HEK293T (cell line): Measurements from ENCODE around the gene NUP37.

Source experiments
- CTCF ChIA-PET: fragments of 350-600 bp; formaldehyde crosslinking; extraction: SDS; loops from one replicate; lab custom pipeline; 2021; ENCODE audit warnings: antibody characterized with exemption, inconsistent platforms; lab: Yijun Ruan, JAX
- POLR2A ChIA-PET: fragments of 350-600 bp; formaldehyde crosslinking; extraction: SDS; loops from one replicate; lab custom pipeline; 2020; ENCODE audit warnings: antibody characterized with exemption, inconsistent platforms; lab: Yijun Ruan, JAX
- DNase-seq: peaks from one replicate; pipeline ENCODE4 v3.0.0; 2012; ENCODE audit warnings: mixed read lengths; ENCODE audit errors: extremely low spot score
- ARNT ChIP-seq: fragments of 450-650 bp; IDR thresholded peaks from 2 replicates; pipeline ENCODE4 v1.6.1; 2017; ENCODE audit warnings: mild to moderate bottlenecking
- BHLHE40 ChIP-seq: fragments of 450-650 bp; IDR thresholded peaks from 2 replicates; pipeline ENCODE4 v1.6.1; 2016; ENCODE audit warnings: mild to moderate bottlenecking, moderate library complexity, borderline replicate concordance
- CTBP1 ChIP-seq: fragments of 450-650 bp; IDR thresholded peaks from 2 replicates; pipeline ENCODE4 v1.6.1; 2016; ENCODE audit warnings: borderline replicate concordance
- ELF4 ChIP-seq: fragments of 450-650 bp; IDR thresholded peaks from 2 replicates; pipeline ENCODE4 v1.6.1; 2017; ENCODE audit warnings: antibody characterized with exemption
- FOXA1 ChIP-seq: fragments of 450-650 bp; IDR thresholded peaks from 2 replicates; pipeline ENCODE4 v1.6.1; 2016; ENCODE audit warnings: mild to moderate bottlenecking
- FOXK2 ChIP-seq: fragments of 450-650 bp; IDR thresholded peaks from 2 replicates; pipeline ENCODE4 v1.6.1; 2016; ENCODE audit warnings: mild to moderate bottlenecking
- FOXM1 ChIP-seq: fragments of 450-650 bp; IDR thresholded peaks from 2 replicates; pipeline ENCODE4 v1.6.1; 2017; ENCODE audit warnings: mild to moderate bottlenecking, borderline replicate concordance
- HDGF ChIP-seq: fragments of 450-650 bp; IDR thresholded peaks from 2 replicates; pipeline ENCODE4 v1.6.1; 2017; ENCODE audit warnings: antibody characterized with exemption, borderline replicate concordance
- L3MBTL2 ChIP-seq: fragments of 450-650 bp; conservative IDR thresholded peaks from 2 replicates; pipeline ENCODE4 v1.6.1; 2016; ENCODE audit warnings: mild to moderate bottlenecking
- LEF1 ChIP-seq: fragments of 450-650 bp; IDR thresholded peaks from 2 replicates; pipeline ENCODE4 v1.6.1; 2017; ENCODE audit warnings: mild to moderate bottlenecking, borderline replicate concordance
- NFRKB ChIP-seq: fragments of 450-650 bp; IDR thresholded peaks from 2 replicates; pipeline ENCODE4 v1.6.1; 2016; ENCODE audit warnings: mild to moderate bottlenecking, moderate library complexity
- SP1 ChIP-seq: fragments of 450-650 bp; IDR thresholded peaks from 2 replicates; pipeline ENCODE4 v1.6.1; 2017
- SUZ12 ChIP-seq: fragments of 450-650 bp; IDR thresholded peaks from 2 replicates; pipeline ENCODE4 v1.6.1; 2016; ENCODE audit warnings: mild to moderate bottlenecking
- TARDBP ChIP-seq: fragments of 450-650 bp; IDR thresholded peaks from 2 replicates; pipeline ENCODE4 v1.6.1; 2016
- ZNF384 ChIP-seq: fragments of 450-650 bp; IDR thresholded peaks from 2 replicates; pipeline ENCODE4 v1.6.1; 2016
- TF ChIP-seq, protein P1 (sequence below): fragments of 450-650 bp; IDR thresholded peaks from 2 replicates; pipeline ENCODE4 v1.6.1; 2016

Gene NUP37

GRCh38 chr12:102029141-102029540, 90.8 kb downstream of the NUP37 start:
- ChIA-PET CTCF (no interaction called here), POLR2A (no interaction called here)
- DNase-seq: no peak
- no peak for TF ChIP-seq HDGF
- TF ChIP-seq FOXA1: no peak
- TF ChIP-seq SUZ12: no peak
- TF ChIP-seq SP1: no peak
- no peak for TF ChIP-seq NFRKB
- TF ChIP-seq, protein P1, sequence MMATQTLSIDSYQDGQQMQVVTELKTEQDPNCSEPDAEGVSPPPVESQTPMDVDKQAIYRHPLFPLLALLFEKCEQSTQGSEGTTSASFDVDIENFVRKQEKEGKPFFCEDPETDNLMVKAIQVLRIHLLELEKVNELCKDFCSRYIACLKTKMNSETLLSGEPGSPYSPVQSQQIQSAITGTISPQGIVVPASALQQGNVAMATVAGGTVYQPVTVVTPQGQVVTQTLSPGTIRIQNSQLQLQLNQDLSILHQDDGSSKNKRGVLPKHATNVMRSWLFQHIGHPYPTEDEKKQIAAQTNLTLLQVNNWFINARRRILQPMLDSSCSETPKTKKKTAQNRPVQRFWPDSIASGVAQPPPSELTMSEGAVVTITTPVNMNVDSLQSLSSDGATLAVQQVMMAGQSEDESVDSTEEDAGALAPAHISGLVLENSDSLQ: no peak
- no peak for TF ChIP-seq LEF1
- no peak for TF ChIP-seq CTBP1
- no peak for TF ChIP-seq TARDBP
- TF ChIP-seq ZNF384: no peak
- no peak for TF ChIP-seq BHLHE40
- TF ChIP-seq ARNT: no peak
- TF ChIP-seq ELF4: no peak
- TF ChIP-seq FOXK2: no peak
- TF ChIP-seq L3MBTL2: no peak
- no peak for TF ChIP-seq FOXM1

GRCh38 chr12:102026728-102027127, 93.2 kb downstream of the NUP37 start:
- no peak for DNase-seq
- TF ChIP-seq NFRKB: no peak
- no peak for TF ChIP-seq SUZ12
- CTCF ChIA-PET: no interaction called here
- POLR2A ChIA-PET: no interaction called here

GRCh38 chr12:102024765-102025164, 95.1 kb downstream of the NUP37 start:
- ChIA-PET POLR2A (no interaction called here), CTCF (no interaction called here)
- TF ChIP-seq LEF1 (no peak), NFRKB (no peak), HDGF (no peak), SUZ12 (no peak), ARNT (no peak), FOXM1 (no peak), L3MBTL2 (no peak), SP1 (no peak), CTBP1 (no peak), TARDBP (no peak), ELF4 (no peak), FOXK2 (no peak), FOXA1 (no peak), BHLHE40 (no peak), ZNF384 (no peak)
- TF ChIP-seq, protein P1: no peak
- DNase-seq: no peak

DNA sequence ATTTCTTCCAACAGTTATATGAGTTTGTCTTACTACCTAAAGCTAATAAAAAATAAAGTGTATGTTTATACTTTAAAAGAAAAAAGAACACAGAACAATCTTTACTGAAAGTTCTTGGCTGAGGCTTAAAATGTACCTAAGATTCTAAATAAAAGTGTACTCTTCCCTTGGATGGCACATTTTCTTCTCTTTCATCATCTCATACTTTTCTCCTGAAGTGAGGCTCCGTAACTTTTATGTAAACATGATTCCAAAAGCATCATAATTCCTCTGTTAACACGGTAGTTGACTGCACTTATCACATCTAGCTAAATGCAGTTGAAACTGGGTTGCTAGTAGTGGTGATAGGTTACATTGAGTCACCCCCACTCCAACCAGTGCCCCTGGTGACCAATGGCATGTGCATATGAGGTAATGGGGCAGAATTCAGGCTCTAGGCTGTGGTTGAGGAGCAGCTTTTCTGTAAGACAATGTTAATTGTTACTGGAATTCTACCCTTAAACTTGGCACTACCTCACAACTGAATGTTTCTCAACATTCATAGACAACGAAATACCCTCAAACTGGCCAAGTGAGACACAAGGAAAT, 96.5 kb downstream of the NUP37 start:
- POLR2A ChIA-PET: no interaction called here
- no peak for DNase-seq
- TF ChIP-seq ELF4 (no peak), SUZ12 (no peak), CTBP1 (no peak), TARDBP (no peak), FOXA1 (no peak), FOXM1 (no peak), L3MBTL2 (no peak), HDGF (no peak), LEF1 (no peak)
- TF ChIP-seq, protein P1: no peak
- CTCF ChIA-PET: no interaction called here
